22Rv1 (cell line): ENCODE measurements around the gene CALHM6.

Experiments used
- CTCF ChIP-seq: fragments of 450-650 bp; IDR thresholded peaks from 2 replicates; pipeline ENCODE4 v1.5.1; 2017; ENCODE audit warnings: mild to moderate bottlenecking
- ZFX ChIP-seq: fragments of 450-650 bp; IDR thresholded peaks from 2 replicates; pipeline ENCODE4 v1.6.1; 2017; ENCODE audit warnings: antibody characterized with exemption, borderline replicate concordance

- TF ChIP-seq CTCF (no peak; the same call in 1 of the 2 replicates), ZFX (no peak)
Observed at GRCh38 chr6:116500969-116501433, 39.8 kb downstream of the CALHM6 start.
